A549 (cell line): ENCODE measurements around the gene LMF2. TPM values are rescaled to one million over a fixed set of nuclear protein-coding genes. Genes with fewer than 3 reads are reported as not detected.
A peak's percentile ranks its signal among the peaks of the same experiment; 100 is the strongest.

ENCODE experiments used
- ATAC-seq, 2 experiments: fragments of 200-7000 bp in 1 of 2; fragments of >200 bp in 1 of 2; cut with Nextera tagmentation in 1 of 2; cut with Tn5 transposase in 1 of 2; 3 replicates each; pipeline versions ENCODE4 v1.8.0 to v1.9.1; 2018 to 2020; ENCODE audit warnings: mild to moderate bottlenecking in 1 of 2, moderate library complexity in 1 of 2
- CTCF ChIA-PET: fragments of 300-600 bp; sonication (Branson Sonifier 250); formaldehyde crosslinking; extraction: SDS; loops from one replicate; lab custom pipeline; 2021; ENCODE audit warnings: antibody characterized with exemption, inconsistent platforms; lab: Yijun Ruan, JAX
- POLR2A ChIA-PET: fragments of 350-600 bp; formaldehyde crosslinking; extraction: SDS; loops from one replicate; lab custom pipeline; 2021; ENCODE audit warnings: antibody characterized with exemption, inconsistent platforms; lab: Yijun Ruan, JAX
- DNase-seq, 2 experiments: peaks; one replicate each; pipeline versions ENCODE4 v3.0.0 to v3.0.0-alpha.2; 2011 to 2016; ENCODE audit warnings: low read depth in 1 of 2, low spot score in 1 of 2
- FAIRE-seq: peaks from 2 replicates; lab custom pipeline; 2011; peaks lifted over from hg19 to GRCh38; lab: Jason Lieb, UNC
- H3K27ac ChIP-seq, 2 experiments: fragments of >200 bp; sonication (Bioruptor Twin); formaldehyde crosslinking; 3 replicates each; pipeline ENCODE4 v1.5.1; 2016 to 2017
- H3K4me1 ChIP-seq: fragments of >200 bp; sonication (Bioruptor Twin); formaldehyde crosslinking; 3 replicates; pipeline ENCODE4 v1.6.1; 2016
- H3K4me2 ChIP-seq: fragments of >200 bp; sonication (Bioruptor Twin); formaldehyde crosslinking; 3 replicates; pipeline ENCODE4 v1.6.1; 2016
- H3K4me3 ChIP-seq: fragments of >200 bp; sonication (Bioruptor Twin); formaldehyde crosslinking; 3 replicates; pipeline ENCODE4 v1.5.1; 2016
- H3K9me3 ChIP-seq: fragments of >200 bp; sonication (Bioruptor Twin); formaldehyde crosslinking; 3 replicates; pipeline ENCODE4 v1.6.1; 2016
- BCL3 ChIP-seq: fragments of >200 bp; sonication (Bioruptor Twin); formaldehyde crosslinking; IDR thresholded peaks from 3 replicates; pipeline ENCODE4 v1.6.1; 2016
- CBX2 ChIP-seq: fragments of 200-600 bp; sonication (generic); IDR thresholded peaks from 2 replicates; pipeline ENCODE4 v1.6.1; 2016; ENCODE audit warnings: low read depth, mild to moderate bottlenecking, borderline replicate concordance
- E2F6 ChIP-seq: IDR thresholded peaks from 2 replicates; pipeline ENCODE4 v1.6.1; 2012; ENCODE audit warnings: low read depth, borderline replicate concordance
- ELK1 ChIP-seq: fragments of 150-350 bp; IDR thresholded peaks from 2 replicates; pipeline ENCODE4 v1.6.1; 2014; ENCODE audit warnings: low read depth, mild to moderate bottlenecking, low read length
- ESRRA ChIP-seq: fragments of 150-350 bp; IDR thresholded peaks from 2 replicates; pipeline ENCODE4 v1.6.1; 2014; ENCODE audit warnings: mild to moderate bottlenecking, low read length, borderline replicate concordance
- FOSL2 ChIP-seq, 2 experiments: fragments of 450-650 bp in 1 of 2; fragments of >200 bp in 1 of 2; sonication (Bioruptor Twin) in 1 of 2; formaldehyde crosslinking; IDR thresholded peaks; 2 replicates each; pipeline versions ENCODE4 v1.5.0 to v1.6.1; 2016 to 2020; ENCODE audit warnings: mild to moderate bottlenecking in 1 of 2, moderate library complexity in 1 of 2
- HDAC2 ChIP-seq: fragments of 200-600 bp; sonication (generic); IDR thresholded peaks from 2 replicates; pipeline ENCODE4 v1.6.1; 2016
- HEYL ChIP-seq: fragments of 250-450 bp; sonication (Bioruptor Pico); IDR thresholded peaks from 2 replicates; pipeline ENCODE4 v1.8.0; 2021; ENCODE audit warnings: mild to moderate bottlenecking, moderate library complexity
- HOXA7 ChIP-seq: fragments of 250-450 bp; sonication (Bioruptor Pico); IDR thresholded peaks from 2 replicates; pipeline ENCODE4 v1.5.0; 2020; ENCODE audit warnings: mild to moderate bottlenecking, moderate library complexity
- HOXB5 ChIP-seq: fragments of 250-450 bp; sonication (Bioruptor Pico); IDR thresholded peaks from 2 replicates; pipeline ENCODE4 v1.5.0; 2020; ENCODE audit warnings: mild to moderate bottlenecking, moderate library complexity
- MAFK ChIP-seq: fragments of 450-650 bp; IDR thresholded peaks from 2 replicates; pipeline ENCODE4 v1.6.1; 2014; ENCODE audit not compliant: partially characterized antibody
- NPAS2 ChIP-seq: fragments of 250-450 bp; sonication (Bioruptor Pico); IDR thresholded peaks from 2 replicates; pipeline ENCODE4 v1.8.0; 2022; ENCODE audit warnings: mild to moderate bottlenecking, moderate library complexity, borderline replicate concordance
- NR3C1 ChIP-seq: fragments of >200 bp; sonication (Bioruptor Twin); formaldehyde crosslinking; IDR thresholded peaks from 3 replicates; pipeline ENCODE4 v1.6.1; 2017
- POLR2A ChIP-seq: IDR thresholded peaks from 2 replicates; pipeline ENCODE4 v1.6.1; 2012; ENCODE audit warnings: mild to moderate bottlenecking, low read length
- RARB ChIP-seq: fragments of 250-450 bp; sonication (Bioruptor Pico); IDR thresholded peaks from 2 replicates; pipeline ENCODE4 v1.8.0; 2021; ENCODE audit warnings: mild to moderate bottlenecking, moderate library complexity
- REST ChIP-seq: fragments of 200-600 bp; sonication (generic); IDR thresholded peaks from 2 replicates; pipeline ENCODE4 v1.6.1; 2016; ENCODE audit warnings: antibody characterized with exemption, mild to moderate bottlenecking, moderate library complexity
- RNF2 ChIP-seq: fragments of 200-600 bp; sonication (generic); IDR thresholded peaks from 2 replicates; pipeline ENCODE4 v1.6.1; 2016; ENCODE audit warnings: low read depth, mild to moderate bottlenecking, antibody characterized with exemption, moderate library complexity, borderline replicate concordance
- USF2 ChIP-seq: fragments of 450-650 bp; IDR thresholded peaks from 2 replicates; pipeline ENCODE4 v1.6.1; 2014; ENCODE audit warnings: antibody characterized with exemption
- ZC3H11A ChIP-seq: fragments of 450-650 bp; IDR thresholded peaks from 2 replicates; pipeline ENCODE4 v1.6.1; 2014; ENCODE audit warnings: antibody characterized with exemption, mild to moderate bottlenecking
- ZFP36 ChIP-seq: fragments of 450-650 bp; IDR thresholded peaks from 2 replicates; pipeline ENCODE4 v1.6.1; 2014; ENCODE audit warnings: borderline replicate concordance; ENCODE audit not compliant: partially characterized antibody
- WGBS: methylation state at CpG from one replicate; pipeline ENCODE4 v1.1.6; 2017; ENCODE audit errors: missing lambda C conversion rate; 5-methylcytosine and 5-hydroxymethylcytosine counted together
- polyA plus RNA-seq, 4 experiments: library from polyadenylated mRNA; depleted of rRNA in 3 of 4; stranded (reverse); fragments of >200 nt; fragmentation: RNase III in 1 of 4; extraction: RNeasy Plus Mini Kit Qiagen cat#74134 plus additional on column Dnase treatment in 1 of 4; gene quantifications; 2 replicates in 3 of 4; 3 replicates in 1 of 4; pipeline ENCODE4 v1.2.3, GENCODE V29; 2011 to 2017

LMF2 gene
- polyA plus RNA-seq, 2 of the 4 experiments (the other 2 are of a cell fraction): 13.0 to 32.5 TPM

GRCh38 chr22:50532824-50533796 is 25.6 kb upstream of the LMF2 start:
- ChIA-PET POLR2A (interaction anchor here (1.3 kb wide), 1 partner anchor 9 kb away, joined by 3 read pairs; no protein-coding TSS in a partner anchor), CTCF (interaction anchor here (0.7 to 1.8 kb wide), 3 partner anchors 14 to 280 kb away, joined by 3 to 7 read pairs (median 4); no protein-coding TSS in a partner anchor)
- Histone ChIP-seq H3K4me3 (peak overlapping the region; percentile 64; the same call in 1 of the 3 replicates), H3K27ac (peak overlapping the region; percentile 95 to 98), H3K4me2 (peak overlapping the region; percentile 92), H3K9me3 (no peaks in the 10 kb centered on the region), H3K4me1 (peaks cover 23% of the 10 kb centered on the region)
- ATAC-seq: no peak
- FAIRE-seq: no peak
- WGBS: 86% methylated on average over 19 of the region's 19 CpGs
- no peak for DNase-seq
- TF ChIP-seq RARB (CRISPR knock-in tag): no peak
- TF ChIP-seq NR3C1: no peak
- TF ChIP-seq FOSL2 (IDR thresholded peaks at IDR 0.05): no peak
- no peak for TF ChIP-seq FOSL2 (CRISPR knock-in tag; IDR thresholded peaks at IDR 0.05)
- TF ChIP-seq BCL3: no peak
- no peak for TF ChIP-seq HOXA7 (CRISPR knock-in tag)
- TF ChIP-seq REST: no peak
- TF ChIP-seq HDAC2: no peak
- TF ChIP-seq MAFK: no peak
- no peak for TF ChIP-seq ESRRA
- no peak for TF ChIP-seq RNF2
- TF ChIP-seq ELK1: no peak
- TF ChIP-seq NPAS2: no peak
- no peak for TF ChIP-seq ZC3H11A
- no peak for TF ChIP-seq POLR2A
- no peak for TF ChIP-seq ZFP36
- no peak for TF ChIP-seq USF2
- TF ChIP-seq E2F6: no peak
- TF ChIP-seq CBX2: no peak
- no peak for TF ChIP-seq HOXB5 (CRISPR knock-in tag)
- no peak for TF ChIP-seq HEYL (CRISPR knock-in tag)
